Neural cell (in vitro differentiated cells): ENCODE data around the gene CHST11. TPM values are rescaled to one million over a fixed set of nuclear protein-coding genes. Genes with fewer than 3 reads are reported as not detected.

Experiments used
- H2AFZ ChIP-seq: fragments of 200-600, 300-800 bp; sonication (generic), shearing (Covaris generic); 2 replicates; pipeline ENCODE4 v1.6.0; 2014; ENCODE audit warnings: low read depth, mild to moderate bottlenecking, antibody characterized with exemption, low read length, moderate library complexity
- H3F3A ChIP-seq: fragments of 200-600 bp; shearing (Covaris generic); 2 replicates; pipeline ENCODE4 v1.6.1; 2016; ENCODE audit warnings: mild to moderate bottlenecking, moderate library complexity, mixed read lengths, antibody characterized with exemption, low read length; ENCODE audit not compliant: insufficient read depth, poor library complexity, severe bottlenecking
- H3K27ac ChIP-seq: fragments of 200-600, 300-800 bp; sonication (generic), shearing (Covaris generic); 2 replicates; pipeline ENCODE4 v1.5.1; 2014; ENCODE audit warnings: mild to moderate bottlenecking, low read length, moderate library complexity
- H3K27me3 ChIP-seq: fragments of 300-800, 200-600 bp; sonication (generic), shearing (Covaris generic); 2 replicates; pipeline ENCODE4 v1.6.0; 2014; ENCODE audit warnings: mild to moderate bottlenecking, low read depth, low read length, moderate library complexity; ENCODE audit not compliant: insufficient read depth
- H3K36me3 ChIP-seq: fragments of 300-800, 200-600 bp; sonication (generic), shearing (Covaris generic); 2 replicates; pipeline ENCODE4 v1.5.1; 2014; ENCODE audit warnings: mild to moderate bottlenecking, antibody characterized with exemption, low read length, moderate library complexity; ENCODE audit not compliant: insufficient read depth
- H3K4me2 ChIP-seq: fragments of 300-800, 200-600 bp; sonication (generic), shearing (Covaris generic); 2 replicates; pipeline ENCODE4 v1.6.0; 2014; ENCODE audit warnings: mild to moderate bottlenecking, low read length
- H3K4me3 ChIP-seq: fragments of 300-800, 200-600 bp; sonication (generic), shearing (Covaris generic); 2 replicates; pipeline ENCODE4 v1.5.1; 2014; ENCODE audit warnings: mild to moderate bottlenecking, low read length, moderate library complexity
- H3K79me2 ChIP-seq: fragments of 200-600 bp; shearing (Covaris generic); replicated peaks from 2 replicates; pipeline ENCODE4 v1.6.0; 2014; ENCODE audit warnings: mild to moderate bottlenecking, low read length, moderate library complexity; ENCODE audit not compliant: insufficient read depth
- H3K9ac ChIP-seq: fragments of 300-800, 200-600 bp; sonication (generic), shearing (Covaris generic); 2 replicates; pipeline ENCODE4 v1.6.1; 2016; ENCODE audit warnings: mild to moderate bottlenecking, low read length, mixed read lengths
- H3K9me2 ChIP-seq: fragments of 200-600 bp; shearing (Covaris generic); 2 replicates; pipeline ENCODE4 v1.6.1; 2016; ENCODE audit warnings: mild to moderate bottlenecking, low read length, mixed read lengths; ENCODE audit not compliant: insufficient read depth
- H3K9me3 ChIP-seq: fragments of 200-600, 300-800 bp; sonication (generic), shearing (Covaris generic); 2 replicates; pipeline ENCODE4 v1.6.1; 2016; ENCODE audit warnings: mild to moderate bottlenecking, mixed run types, low read length, moderate library complexity, mixed read lengths
- H4K20me1 ChIP-seq: fragments of 200-600 bp; shearing (Covaris generic); 2 replicates; pipeline ENCODE4 v1.6.1; 2016; ENCODE audit warnings: mild to moderate bottlenecking, mixed run types; ENCODE audit not compliant: insufficient read depth
- CTCF ChIP-seq: fragments of 450-650 bp; IDR thresholded peaks from 2 replicates; pipeline ENCODE4 v1.5.1; 2014; ENCODE audit warnings: antibody characterized with exemption, mild to moderate bottlenecking, moderate library complexity; ENCODE audit not compliant: poor library complexity, severe bottlenecking
- EP300 ChIP-seq: fragments of 450-650 bp; conservative IDR thresholded peaks from 2 replicates; pipeline ENCODE4 v1.6.1; 2014; ENCODE audit warnings: antibody characterized with exemption, mild to moderate bottlenecking, moderate library complexity; ENCODE audit not compliant: poor library complexity, severe bottlenecking
- EZH2 ChIP-seq: fragments of 200-600, 300-800 bp; shearing (Covaris generic), sonication (generic); IDR thresholded peaks from 2 replicates; pipeline ENCODE4 v1.6.1; 2014; ENCODE audit warnings: antibody characterized with exemption, low read length, borderline replicate concordance, mild to moderate bottlenecking; ENCODE audit not compliant: insufficient read depth, poor library complexity, severe bottlenecking
- MXI1 ChIP-seq: fragments of 450-650 bp; conservative IDR thresholded peaks from 2 replicates; pipeline ENCODE4 v1.6.1; 2014; ENCODE audit warnings: antibody characterized with exemption, mild to moderate bottlenecking; ENCODE audit not compliant: poor library complexity, severe bottlenecking
- POLR2AphosphoS5 ChIP-seq: IDR thresholded peaks from 2 replicates; pipeline ENCODE4 v1.6.1; 2012
- RAD21 ChIP-seq: fragments of 450-650 bp; conservative IDR thresholded peaks from 2 replicates; pipeline ENCODE4 v1.6.1; 2014; ENCODE audit warnings: antibody characterized with exemption, mild to moderate bottlenecking, moderate library complexity
- REST ChIP-seq: IDR thresholded peaks from 2 replicates; pipeline ENCODE4 v1.6.1; 2012; ENCODE audit warnings: borderline replicate concordance
- SMC3 ChIP-seq: fragments of 450-650 bp; conservative IDR thresholded peaks from 2 replicates; pipeline ENCODE4 v1.6.1; 2014; ENCODE audit warnings: antibody characterized with exemption, mild to moderate bottlenecking, moderate library complexity; ENCODE audit not compliant: poor library complexity
- TAF1 ChIP-seq: IDR thresholded peaks from 2 replicates; pipeline ENCODE4 v1.6.1; 2012; ENCODE audit warnings: low read depth
- polyA plus RNA-seq: library from polyadenylated mRNA; depleted of rRNA; stranded (reverse); fragments of >200 nt; gene quantifications from 2 replicates; pipeline ENCODE4 v1.2.3, GENCODE V29; 2014

CHST11 gene
- polyA plus RNA-seq, 1 donor from 2014 or later, result 15.0 TPM

GRCh38 chr12:104719700-104720338, 263.1 kb downstream of the CHST11 start:
- Histone ChIP-seq H3K9me2 (no peaks in the 10 kb centered on the region), H3K27me3 (no peaks in the 10 kb centered on the region), H3K9ac (no peak overlapping the region), H2AFZ (no peak overlapping the region), H3K4me3 (no peak overlapping the region), H3K9me3 (no peaks in the 10 kb centered on the region), H3K27ac (no peak overlapping the region), H3K79me2 (no peaks in the 10 kb centered on the region), H4K20me1 (no peaks in the 10 kb centered on the region), H3K36me3 (no peaks in the 10 kb centered on the region), H3F3A (peaks cover 5% of the 10 kb centered on the region), H3K4me2 (no peak overlapping the region)
- TF ChIP-seq SMC3 (no peak), TAF1 (no peak), POLR2AphosphoS5 (no peak), RAD21 (no peak), EP300 (no peak), EZH2 (no peak), MXI1 (no peak), REST (no peak), CTCF (no peak)

GRCh38 chr12:104720339-104721038, 263.7 kb downstream of the CHST11 start:
- Histone ChIP-seq H3K9ac (no peak overlapping the region), H3K4me2 (no peak overlapping the region), H3K36me3 (no peaks in the 10 kb centered on the region), H3K27ac (no peak overlapping the region), H3K9me3 (no peaks in the 10 kb centered on the region), H2AFZ (no peak overlapping the region), H3F3A (peaks cover 5% of the 10 kb centered on the region), H3K79me2 (no peaks in the 10 kb centered on the region), H4K20me1 (no peaks in the 10 kb centered on the region), H3K9me2 (no peaks in the 10 kb centered on the region), H3K4me3 (no peak overlapping the region), H3K27me3 (no peaks in the 10 kb centered on the region)
- TF ChIP-seq EP300, result no peak
- TF ChIP-seq EZH2, result no peak
- no peak for TF ChIP-seq CTCF
- TF ChIP-seq SMC3, result no peak
- TF ChIP-seq RAD21, result no peak
- no peak for TF ChIP-seq POLR2AphosphoS5
- TF ChIP-seq TAF1, result no peak
